ENCODE results near the gene CWC27. TPM values are rescaled to one million over a fixed set of nuclear protein-coding genes. Genes with fewer than 3 reads are reported as not detected.
A peak's percentile ranks its signal among the peaks of the same experiment; 100 is the strongest.

Gene CWC27
- total and polyA plus RNA-seq, 8 donors, result 5.8 to 25.7 (median 14.3) TPM; not detected in 1

GRCh38 chr5:64876203-64876602 lies 107.5 kb downstream of the CWC27 start:
- DNase-seq, result no peak
- Histone ChIP-seq H3K4me1 (peaks cover 0 to 6% (median 0%) of the 10 kb centered on the region in 4 donors), H3K27ac (no peak overlapping the region), H3K9me3 (no peaks in the 10 kb centered on the region), H3K27me3 (no peaks in the 10 kb centered on the region), H3K4me3 (no peak overlapping the region), H3K36me3 (no peaks in the 10 kb centered on the region)
- 25 to 46% (median 33%) methylated on average over 1 of the region's 1 CpG for WGBS, 5 donors
- intact Hi-C loops (cut with DNase I; ENCODE audit: low total_unique reads), result no loop called here
- TF ChIP-seq POLR2AphosphoS5 (IDR thresholded peaks at IDR 0.05) (no peak), EP300 (IDR thresholded peaks at IDR 0.05) (no peak), CTCF (IDR thresholded peaks at IDR 0.05) (no peak), POLR2A (IDR thresholded peaks at IDR 0.05) (no peak)

GRCh38 chr5:64880821-64881220 lies 112.1 kb downstream of the CWC27 start:
- Histone ChIP-seq H3K4me3 (no peak overlapping the region), H3K27ac (no peak overlapping the region), H3K4me1 (no peaks in the 10 kb centered on the region), H3K9me3 (no peaks in the 10 kb centered on the region), H3K36me3 (no peaks in the 10 kb centered on the region), H3K27me3 (no peaks in the 10 kb centered on the region)
- DNase-seq, result no peak
- TF ChIP-seq POLR2A (IDR thresholded peaks at IDR 0.05), result no peak
- TF ChIP-seq POLR2AphosphoS5 (IDR thresholded peaks at IDR 0.05), result no peak
- TF ChIP-seq EP300 (IDR thresholded peaks at IDR 0.05), result no peak
- no peak for TF ChIP-seq CTCF (IDR thresholded peaks at IDR 0.05)
- WGBS, 5 donors, result 77 to 100% (median 95%) methylated on average over 1 of the region's 1 CpG
- intact Hi-C loops (cut with DNase I; ENCODE audit: low total_unique reads), result no loop called here

GRCh38 chr5:64883912-64884311 lies 115.2 kb downstream of the CWC27 start:
- Histone ChIP-seq H3K4me3 (no peak overlapping the region), H3K27ac (no peak overlapping the region), H3K9me3 (no peaks in the 10 kb centered on the region), H3K27me3 (no peaks in the 10 kb centered on the region), H3K4me1 (no peaks in the 10 kb centered on the region), H3K36me3 (no peaks in the 10 kb centered on the region)
- DNase-seq, result no peak
- TF ChIP-seq POLR2A (IDR thresholded peaks at IDR 0.05) (no peak), POLR2AphosphoS5 (IDR thresholded peaks at IDR 0.05) (no peak), CTCF (IDR thresholded peaks at IDR 0.05) (no peak), EP300 (IDR thresholded peaks at IDR 0.05) (no peak)
- intact Hi-C loops (cut with DNase I; ENCODE audit: low total_unique reads), result no loop called here
- 94 to 100% (median 98%) methylated on average over 1 of the region's 1 CpG for WGBS, 5 donors

DNA sequence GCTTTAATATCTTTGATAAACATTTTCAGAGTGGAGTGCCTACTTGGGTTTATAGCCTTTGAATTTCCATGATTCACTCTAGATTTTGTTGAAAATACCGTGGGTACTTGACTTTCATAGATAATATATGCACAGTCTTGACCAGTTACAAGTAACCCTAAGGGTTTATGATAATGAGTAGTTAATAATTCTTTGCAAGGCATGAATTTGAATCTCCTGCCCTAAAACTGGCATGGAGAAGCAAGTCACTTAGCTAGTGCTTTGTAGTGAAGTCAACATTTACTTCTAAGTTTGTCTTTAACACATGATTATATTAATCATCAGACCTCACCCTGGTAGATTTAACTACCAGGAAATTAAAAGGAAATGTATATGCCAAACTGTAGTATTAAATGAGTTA lies 115.8 kb downstream of the CWC27 start:
- Histone ChIP-seq H3K36me3 (no peaks in the 10 kb centered on the region), H3K9me3 (no peaks in the 10 kb centered on the region), H3K27me3 (no peaks in the 10 kb centered on the region), H3K4me3 (no peak overlapping the region), H3K4me1 (no peaks in the 10 kb centered on the region), H3K27ac (peak overlapping the region in 1 of 5 donors; percentile 13)
- no peak for TF ChIP-seq POLR2AphosphoS5 (IDR thresholded peaks at IDR 0.05)
- no peak for TF ChIP-seq EP300 (IDR thresholded peaks at IDR 0.05)
- no peak for TF ChIP-seq POLR2A (IDR thresholded peaks at IDR 0.05)
- no peak for TF ChIP-seq CTCF (IDR thresholded peaks at IDR 0.05)
- 68 to 94% (median 91%) methylated on average over 1 of the region's 1 CpG for WGBS, 5 donors
- no peak for DNase-seq
- intact Hi-C loops (cut with DNase I; ENCODE audit: low total_unique reads), result no loop called here

Data from stomach (tissue), 9 donors.